Osteoblast (primary cell): Measurements from ENCODE around the gene SCUBE1. TPM values are rescaled to one million over a fixed set of nuclear protein-coding genes. Genes with fewer than 3 reads are reported as not detected.

ENCODE experiments used
- DNase-seq: peaks from one replicate; pipeline ENCODE4 v3.0.0; 2011; ENCODE audit warnings: low spot score, mixed read lengths; ENCODE audit not compliant: insufficient read length; ENCODE audit errors: missing footprints
- H2AFZ ChIP-seq: 2 replicates; pipeline ENCODE4 v1.6.0; 2011; ENCODE audit warnings: mild to moderate bottlenecking, low read length
- H3K27ac ChIP-seq: 2 replicates; pipeline ENCODE4 v1.5.1; 2011; ENCODE audit warnings: mild to moderate bottlenecking, low read depth, low read length, moderate library complexity
- H3K27me3 ChIP-seq: 2 replicates; pipeline ENCODE4 v1.6.0; 2012; ENCODE audit warnings: mild to moderate bottlenecking, control low read depth, inconsistent platforms, low read length, moderate library complexity; ENCODE audit not compliant: insufficient read depth
- H3K36me3 ChIP-seq: 2 replicates; pipeline ENCODE4 v1.5.1; 2011; ENCODE audit warnings: mild to moderate bottlenecking, low read length, control low read depth, moderate library complexity; ENCODE audit not compliant: insufficient read depth
- H3K4me1 ChIP-seq: 2 replicates; pipeline ENCODE4 v1.5.1; 2011; ENCODE audit warnings: mild to moderate bottlenecking, low read length, control low read depth, moderate library complexity; ENCODE audit not compliant: insufficient read depth
- H3K4me2 ChIP-seq: 2 replicates; pipeline ENCODE4 v1.6.0; 2011; ENCODE audit warnings: mild to moderate bottlenecking, low read length; ENCODE audit not compliant: insufficient read depth
- H3K4me3 ChIP-seq: fragments of 200-600 bp; sonication (generic); 3 replicates; pipeline ENCODE4 v1.5.1; 2012; ENCODE audit warnings: mild to moderate bottlenecking, low read length, inconsistent platforms; ENCODE audit not compliant: insufficient read depth
- H3K79me2 ChIP-seq: 2 replicates; pipeline ENCODE4 v1.6.0; 2012; ENCODE audit warnings: mild to moderate bottlenecking, low read length, control low read depth, inconsistent platforms; ENCODE audit not compliant: insufficient read depth
- H3K9me3 ChIP-seq: 2 replicates; pipeline ENCODE4 v1.5.1; 2011; ENCODE audit warnings: low read depth, low read length, control low read depth
- H4K20me1 ChIP-seq: 2 replicates; pipeline ENCODE4 v1.6.0; 2012; ENCODE audit warnings: mild to moderate bottlenecking, low read length, control low read depth; ENCODE audit not compliant: insufficient read depth
- total RNA-seq: library from RNA; depleted of rRNA; stranded (reverse); fragments of >200 nt; gene quantifications from 2 replicates; pipeline ENCODE4 v1.2.3, GENCODE V29; 2012
- TF ChIP-seq, protein P1 (sequence below): IDR thresholded peaks from 2 replicates; pipeline ENCODE4 v1.5.1; 2011; ENCODE audit warnings: mild to moderate bottlenecking, low read depth, low read length, moderate library complexity; ENCODE audit errors: extremely low read depth

SCUBE1 gene
- total RNA-seq, 1 donor = 2.2 TPM

DNA sequence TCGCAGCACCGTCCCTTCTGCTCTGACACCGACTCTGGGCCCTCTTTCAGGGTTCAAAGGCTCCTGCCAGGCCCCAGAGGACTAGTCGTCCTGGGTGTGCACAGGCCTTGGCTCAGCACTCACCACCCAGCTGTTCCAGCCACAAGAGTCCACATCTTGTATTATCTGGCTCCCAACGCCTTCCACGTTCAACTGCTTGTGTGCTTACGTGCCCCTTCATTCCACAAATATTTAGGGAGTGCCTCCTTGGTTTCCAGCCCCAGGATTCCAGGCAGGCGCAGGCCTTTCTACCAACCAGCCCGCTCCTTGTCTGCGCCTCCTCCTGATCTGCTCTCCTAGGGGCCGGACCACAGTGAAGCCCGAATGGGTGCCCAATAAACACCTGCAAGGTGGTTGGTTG lies 70.9 kb downstream of the SCUBE1 start:
- TF ChIP-seq, protein P1, sequence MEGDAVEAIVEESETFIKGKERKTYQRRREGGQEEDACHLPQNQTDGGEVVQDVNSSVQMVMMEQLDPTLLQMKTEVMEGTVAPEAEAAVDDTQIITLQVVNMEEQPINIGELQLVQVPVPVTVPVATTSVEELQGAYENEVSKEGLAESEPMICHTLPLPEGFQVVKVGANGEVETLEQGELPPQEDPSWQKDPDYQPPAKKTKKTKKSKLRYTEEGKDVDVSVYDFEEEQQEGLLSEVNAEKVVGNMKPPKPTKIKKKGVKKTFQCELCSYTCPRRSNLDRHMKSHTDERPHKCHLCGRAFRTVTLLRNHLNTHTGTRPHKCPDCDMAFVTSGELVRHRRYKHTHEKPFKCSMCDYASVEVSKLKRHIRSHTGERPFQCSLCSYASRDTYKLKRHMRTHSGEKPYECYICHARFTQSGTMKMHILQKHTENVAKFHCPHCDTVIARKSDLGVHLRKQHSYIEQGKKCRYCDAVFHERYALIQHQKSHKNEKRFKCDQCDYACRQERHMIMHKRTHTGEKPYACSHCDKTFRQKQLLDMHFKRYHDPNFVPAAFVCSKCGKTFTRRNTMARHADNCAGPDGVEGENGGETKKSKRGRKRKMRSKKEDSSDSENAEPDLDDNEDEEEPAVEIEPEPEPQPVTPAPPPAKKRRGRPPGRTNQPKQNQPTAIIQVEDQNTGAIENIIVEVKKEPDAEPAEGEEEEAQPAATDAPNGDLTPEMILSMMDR = no peak
- Histone ChIP-seq H3K27ac (no peak overlapping the region), H3K4me2 (no peak overlapping the region)

DNA sequence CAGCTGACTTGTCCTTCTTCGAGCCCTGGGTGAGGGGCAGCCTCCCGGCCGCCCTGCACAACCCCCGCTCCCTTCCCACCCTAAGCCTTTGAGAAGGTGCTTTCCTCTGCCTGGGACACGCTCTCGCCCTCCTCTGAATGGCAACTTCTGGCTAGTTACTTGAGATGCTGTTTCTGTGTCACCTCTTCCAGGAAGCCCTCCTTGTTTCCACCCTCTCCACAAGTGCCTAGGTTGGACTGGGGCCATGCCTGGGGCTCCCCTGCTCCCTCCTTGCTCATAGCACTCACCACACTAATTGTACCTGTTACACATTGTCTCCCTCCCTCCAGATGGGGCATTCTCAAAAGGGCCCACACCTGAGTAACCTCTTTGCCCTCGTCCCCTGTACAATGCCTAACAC lies 72.2 kb downstream of the SCUBE1 start:
- no peak overlapping the region for H2AFZ ChIP-seq
- no peaks in the 10 kb centered on the region for H3K9me3 ChIP-seq
- H3K27me3 ChIP-seq = peaks cover 8% of the 10 kb centered on the region
- no peak for DNase-seq
- no peak overlapping the region for H3K4me2 ChIP-seq
- H3K79me2 ChIP-seq = no peaks in the 10 kb centered on the region
- no peaks in the 10 kb centered on the region for H3K36me3 ChIP-seq
- H4K20me1 ChIP-seq = no peaks in the 10 kb centered on the region
- H3K27ac ChIP-seq = no peak overlapping the region
- no peak overlapping the region for H3K4me3 ChIP-seq
- TF ChIP-seq, protein P1 = no peak
- H3K4me1 ChIP-seq = no peaks in the 10 kb centered on the region

More for the DNA sequence above, 70.9 kb downstream of the SCUBE1 start:
- no peak overlapping the region for H3K4me3 ChIP-seq
- no peaks in the 10 kb centered on the region for H4K20me1 ChIP-seq
- H3K4me1 ChIP-seq = no peaks in the 10 kb centered on the region
- no peaks in the 10 kb centered on the region for H3K9me3 ChIP-seq
- no peaks in the 10 kb centered on the region for H3K36me3 ChIP-seq
- DNase-seq = no peak
- no peaks in the 10 kb centered on the region for H3K79me2 ChIP-seq
- H3K27me3 ChIP-seq = peaks cover 3% of the 10 kb centered on the region
- H2AFZ ChIP-seq = no peak overlapping the region

DNA sequence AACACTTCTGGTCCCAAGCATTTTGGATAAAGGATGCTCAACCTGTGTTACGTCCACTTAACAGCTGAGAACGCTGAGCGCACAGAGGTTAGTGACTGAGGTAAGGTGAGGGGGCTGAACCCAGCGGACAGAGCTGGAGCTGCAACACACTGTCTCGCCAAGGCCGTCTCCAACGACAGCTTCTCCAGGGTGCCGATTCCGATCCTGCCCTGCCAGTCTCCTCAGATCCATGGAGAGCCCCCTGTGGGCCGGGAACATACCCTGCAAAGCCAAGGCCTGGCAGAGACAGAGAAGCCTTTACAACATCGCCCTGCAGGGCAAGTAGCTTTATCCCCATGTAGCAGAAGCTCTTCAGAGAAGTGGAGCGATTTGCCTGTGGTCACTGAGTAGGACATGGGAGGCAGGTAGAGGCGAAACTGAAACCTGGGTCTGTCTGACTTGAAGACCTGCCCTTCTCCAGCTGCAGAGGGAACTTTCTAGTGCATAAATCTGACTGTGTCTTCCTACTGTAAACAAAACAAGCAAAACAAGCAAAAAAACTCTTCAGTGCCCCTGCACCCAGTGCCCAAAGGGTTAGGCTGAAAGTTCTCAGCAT lies 72.8 kb downstream of the SCUBE1 start:
- peaks cover 8% of the 10 kb centered on the region for H3K27me3 ChIP-seq
- no peak overlapping the region for H3K4me3 ChIP-seq
- H3K9me3 ChIP-seq = no peaks in the 10 kb centered on the region
- TF ChIP-seq, protein P1 = peak; percentile 15
- H3K4me1 ChIP-seq = no peaks in the 10 kb centered on the region
- H3K79me2 ChIP-seq = no peaks in the 10 kb centered on the region
- no peaks in the 10 kb centered on the region for H4K20me1 ChIP-seq
- H3K27ac ChIP-seq = no peak overlapping the region
- H3K36me3 ChIP-seq = no peaks in the 10 kb centered on the region
- no peak overlapping the region for H2AFZ ChIP-seq
- DNase-seq = no peak
- H3K4me2 ChIP-seq = no peak overlapping the region

DNA sequence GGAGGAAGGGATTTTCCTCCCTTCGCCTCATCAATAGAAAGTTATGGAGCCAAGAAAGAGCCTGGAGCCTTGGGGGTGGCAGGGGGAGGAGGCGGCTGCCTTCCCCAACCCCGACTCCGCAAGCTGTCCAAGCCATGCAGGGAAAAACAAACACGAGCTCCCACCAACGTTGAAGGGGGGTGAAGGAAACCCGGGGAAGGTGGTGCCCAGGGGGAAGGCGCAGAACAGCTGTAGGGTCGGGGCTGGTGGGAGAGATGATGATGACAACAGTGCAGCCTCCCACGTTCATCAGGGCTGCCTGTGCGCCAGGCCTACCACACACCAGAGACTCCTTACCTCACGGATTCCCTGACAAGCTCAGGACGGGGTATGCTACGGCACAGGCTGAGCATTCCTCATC lies 73.5 kb downstream of the SCUBE1 start:
- DNase-seq = no peak
- no peak overlapping the region for H3K27ac ChIP-seq
- TF ChIP-seq, protein P1 = no peak
- H3K36me3 ChIP-seq = no peaks in the 10 kb centered on the region
- no peaks in the 10 kb centered on the region for H4K20me1 ChIP-seq
- no peaks in the 10 kb centered on the region for H3K9me3 ChIP-seq
- H3K4me2 ChIP-seq = no peak overlapping the region
- no peaks in the 10 kb centered on the region for H3K79me2 ChIP-seq
- H2AFZ ChIP-seq = no peak overlapping the region
- H3K4me3 ChIP-seq = no peak overlapping the region
- H3K27me3 ChIP-seq = peaks cover 8% of the 10 kb centered on the region
- no peaks in the 10 kb centered on the region for H3K4me1 ChIP-seq
